K562 (cell line): ENCODE measurements around the gene KAZN.

Experiments used
- E4F1 ChIP-seq: fragments of 250-450 bp; sonication (Bioruptor Pico); IDR thresholded peaks from 2 replicates; pipeline ENCODE4 v1.5.0; 2021; ENCODE audit warnings: mild to moderate bottlenecking, borderline replicate concordance
- POLR2AphosphoS5 ChIP-seq: IDR thresholded peaks from 2 replicates; pipeline ENCODE4 v1.6.1; 2011; ENCODE audit warnings: mild to moderate bottlenecking, low read depth, low read length, moderate library complexity; ENCODE audit not compliant: control insufficient read depth, insufficient read depth
- RNF2 ChIP-seq: sonication (generic); IDR thresholded peaks from 2 replicates; pipeline ENCODE4 v1.6.1; 2016
- THAP12 ChIP-seq: fragments of 250-450 bp; sonication (Bioruptor Pico); IDR thresholded peaks from 2 replicates; pipeline ENCODE4 v1.9.0; 2021; ENCODE audit warnings: mild to moderate bottlenecking, inconsistent platforms
- ZNF445 ChIP-seq: fragments of 250-450 bp; sonication (Bioruptor Pico); IDR thresholded peaks from 2 replicates; pipeline ENCODE4 v1.4.0; 2020; ENCODE audit warnings: low read depth, mild to moderate bottlenecking, moderate library complexity

DNA sequence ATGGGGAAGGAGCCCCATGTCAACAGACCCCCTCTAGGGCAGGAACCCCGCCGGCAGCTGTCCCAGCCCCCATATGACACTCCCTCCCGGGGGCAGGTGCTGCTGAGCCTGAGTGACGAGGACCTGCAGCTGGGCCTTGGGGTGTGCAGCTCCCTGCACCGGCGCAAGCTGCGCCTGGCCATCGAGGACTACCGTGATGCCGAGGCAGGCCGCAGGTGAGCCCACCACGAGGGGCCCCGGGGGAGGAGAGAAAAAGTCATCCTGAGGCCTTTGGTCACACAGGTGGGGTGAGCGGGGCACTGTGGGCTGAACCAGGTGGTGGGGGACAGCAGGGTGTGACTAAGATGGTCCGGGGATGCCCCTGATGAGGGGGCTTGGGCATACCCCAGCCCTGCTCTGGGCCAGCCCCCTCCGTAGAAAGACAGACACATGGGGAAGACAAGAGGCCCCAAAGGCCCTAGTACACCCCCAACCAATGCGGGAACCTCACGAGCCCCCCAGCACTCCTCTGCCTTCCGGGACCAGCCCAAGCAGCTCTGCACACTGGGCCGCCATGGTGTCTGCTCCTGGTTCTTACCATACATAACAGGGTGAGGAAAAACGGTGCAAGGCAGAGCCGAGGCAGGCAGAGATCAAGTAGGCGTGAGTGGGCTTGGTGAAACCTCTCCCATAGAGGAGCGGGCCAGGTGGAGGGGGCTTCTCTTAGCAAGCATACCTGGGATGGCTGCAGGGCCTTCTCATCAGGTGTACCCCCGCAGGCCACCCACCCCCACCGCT is 496.4 kb downstream of the KAZN start:
- TF ChIP-seq POLR2AphosphoS5 (no peak), RNF2 (no peak), ZNF445 (CRISPR knock-in tag) (no peak), E4F1 (CRISPR knock-in tag) (no peak), THAP12 (CRISPR knock-in tag) (no peak)
